ENCODE data around the gene TPCN1. TPM values are rescaled to one million over a fixed set of nuclear protein-coding genes. Genes with fewer than 3 reads are reported as not detected.

Gene TPCN1
- total RNA-seq, 3 donors from 2014 or later (not counting 1 experiment from before 2014, with no cell fraction given): 7.2 to 21.4 (median 10.7) TPM

DNA sequence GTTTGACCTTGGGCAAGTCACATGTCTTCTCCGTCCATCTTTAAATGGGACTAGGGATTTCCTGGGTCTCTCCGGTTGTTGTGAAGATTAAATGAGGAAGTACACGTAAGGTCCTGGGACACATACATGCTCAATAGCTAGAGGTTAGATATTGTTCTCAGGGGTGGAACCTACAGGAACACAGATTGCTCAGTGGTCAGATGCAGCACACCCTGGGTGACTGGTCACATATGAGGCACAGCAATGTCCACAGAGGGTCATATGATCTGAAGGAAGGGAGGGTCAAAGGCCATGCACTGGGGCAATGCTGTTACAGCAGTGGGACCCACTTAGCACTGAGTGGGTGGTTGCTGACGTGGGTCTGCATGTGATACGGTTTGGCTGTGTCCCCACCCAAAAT lies 125.1 kb downstream of the TPCN1 start:
- intact Hi-C loops (cut with micrococcal nuclease): no loop called here
- H3K4me3 ChIP-seq (ENCODE audit: low read length): no peak overlapping the region
- H3K36me3 Mint-ChIP-seq: no peaks in the 10 kb centered on the region
- no peaks in the 10 kb centered on the region for H3K9me3 ChIP-seq (ENCODE audit: control insufficient read depth, insufficient read depth, low read length)
- H3K27me3 ChIP-seq (ENCODE audit: control insufficient read depth, insufficient read depth, low read length): no peaks in the 10 kb centered on the region
- H3K36me3 ChIP-seq (ENCODE audit: control insufficient read depth, insufficient read depth, low read length): no peaks in the 10 kb centered on the region
- no peak overlapping the region for H3K4me3 Mint-ChIP-seq
- H3K27me3 Mint-ChIP-seq (ENCODE audit: low read depth in 2 of 2): peaks cover 7 to 9% of the 10 kb centered on the region in 2 donors
- no peaks in the 10 kb centered on the region for H3K4me1 Mint-ChIP-seq
- no peak overlapping the region for H3K27ac Mint-ChIP-seq
- DNase-seq (no peak), ATAC-seq (no peak)
- H3K9me3 Mint-ChIP-seq: no peaks in the 10 kb centered on the region
- H3K4me1 ChIP-seq (ENCODE audit: control insufficient read depth, insufficient read depth, low read length): peaks cover 3% of the 10 kb centered on the region
- no peak overlapping the region for H3K27ac ChIP-seq (ENCODE audit: low read length)
- no peak for TF ChIP-seq CTCF (IDR thresholded peaks at IDR 0.05)
- WGBS (ENCODE audit: insufficient coverage): 78% methylated on average over 5 of the region's 5 CpGs

- H3K4me1 ChIP-seq (ENCODE audit: control insufficient read depth, insufficient read depth, low read length): no peaks in the 10 kb centered on the region
- no peak for ATAC-seq
- no peak overlapping the region for H3K4me3 Mint-ChIP-seq
- intact Hi-C loops (cut with micrococcal nuclease): no loop called here
- WGBS (ENCODE audit: insufficient coverage): 97% methylated on average over 3 of the region's 3 CpGs
- no peak overlapping the region for H3K4me3 ChIP-seq (ENCODE audit: low read length)
- no peaks in the 10 kb centered on the region for H3K27me3 ChIP-seq (ENCODE audit: control insufficient read depth, insufficient read depth, low read length)
- no peak for DNase-seq
- no peak for TF ChIP-seq CTCF (IDR thresholded peaks at IDR 0.05)
- H3K9me3 Mint-ChIP-seq: no peaks in the 10 kb centered on the region
- H3K36me3 Mint-ChIP-seq: no peaks in the 10 kb centered on the region
- no peaks in the 10 kb centered on the region for H3K9me3 ChIP-seq (ENCODE audit: control insufficient read depth, insufficient read depth, low read length)
- no peaks in the 10 kb centered on the region for H3K4me1 Mint-ChIP-seq
- no peaks in the 10 kb centered on the region for H3K36me3 ChIP-seq (ENCODE audit: control insufficient read depth, insufficient read depth, low read length)
- H3K27ac Mint-ChIP-seq: no peak overlapping the region
- H3K27me3 Mint-ChIP-seq (ENCODE audit: low read depth in 2 of 2): peaks cover 7 to 9% of the 10 kb centered on the region in 2 donors
- no peak overlapping the region for H3K27ac ChIP-seq (ENCODE audit: low read length)
Measured at GRCh38 chr12:113347107-113347506, 125.8 kb downstream of the TPCN1 start.

GRCh38 chr12:113347892-113348291 lies 126.6 kb downstream of the TPCN1 start:
- no peak overlapping the region for H3K27ac Mint-ChIP-seq
- H3K4me1 Mint-ChIP-seq: no peaks in the 10 kb centered on the region
- H3K27me3 Mint-ChIP-seq (ENCODE audit: low read depth in 2 of 2): peaks cover 7 to 11% of the 10 kb centered on the region in 2 donors
- ATAC-seq (no peak), DNase-seq (no peak)
- TF ChIP-seq CTCF (IDR thresholded peaks at IDR 0.05): no peak
- no peaks in the 10 kb centered on the region for H3K9me3 Mint-ChIP-seq
- Histone ChIP-seq H3K9me3 (ENCODE audit: control insufficient read depth, insufficient read depth, low read length) (no peaks in the 10 kb centered on the region), H3K27me3 (ENCODE audit: control insufficient read depth, insufficient read depth, low read length) (no peaks in the 10 kb centered on the region), H3K27ac (ENCODE audit: low read length) (no peak overlapping the region), H3K36me3 (ENCODE audit: control insufficient read depth, insufficient read depth, low read length) (no peaks in the 10 kb centered on the region), H3K4me3 (ENCODE audit: low read length) (no peak overlapping the region), H3K4me1 (ENCODE audit: control insufficient read depth, insufficient read depth, low read length) (no peaks in the 10 kb centered on the region)
- no peaks in the 10 kb centered on the region for H3K36me3 Mint-ChIP-seq
- intact Hi-C loops (cut with micrococcal nuclease): no loop called here
- WGBS (ENCODE audit: insufficient coverage): 100% methylated on average over 1 of the region's 2 CpGs
- H3K4me3 Mint-ChIP-seq: no peak overlapping the region

Other genes with a start within 250 kb of the TPCN1 start
- gene OAS2, start 242.9 kb upstream of the TPCN1 start, total RNA-seq: 10 to 100 TPM; 29.0 to 56.3 (median 48.2) TPM
- 1 to 10 TPM; 1.7 to 4.2 (median 4.0) TPM for gene DTX1, start 164.7 kb upstream of the TPCN1 start, total RNA-seq
- not detected for gene RASAL1, start 85.7 kb upstream of the TPCN1 start, total RNA-seq
- gene CFAP73, start 71.7 kb upstream of the TPCN1 start, total RNA-seq: not detected
- 100 to 1,000 TPM in 1 of 3 donors, 10 to 100 TPM in 2; 84.6 to 100 (median 97.1) TPM for gene DDX54, start 36.0 kb upstream of the TPCN1 start, total RNA-seq
- 10 to 100 TPM in 2 of 3 donors, 1 to 10 TPM in 1; 7.7 to 13.8 (median 12.0) TPM for gene RITA1, start 35.7 kb upstream of the TPCN1 start, total RNA-seq
- 10 to 100 TPM; 26.1 to 34.4 (median 31.2) TPM for gene SLC8B1, start 113.6 kb downstream of the TPCN1 start, total RNA-seq
- 10 to 100 TPM; 15.5 to 18.1 (median 16.3) TPM for gene PLBD2, start 137.1 kb downstream of the TPCN1 start, total RNA-seq
- not detected for gene SDS, start 182.4 kb downstream of the TPCN1 start, total RNA-seq
- gene SDSL, start 200.9 kb downstream of the TPCN1 start, total RNA-seq: 1 to 10 TPM; 1.0 to 7.5 (median 3.7) TPM

Measured in natural killer cell (primary cell).